Measurements from ENCODE around the gene ATRX.
"Not testable (repeated sequence)": the region's sequence is repeated elsewhere in the genome, so short reads cannot be mapped to it uniquely, and the experiment has no call there.

Gene ATRX

DNA sequence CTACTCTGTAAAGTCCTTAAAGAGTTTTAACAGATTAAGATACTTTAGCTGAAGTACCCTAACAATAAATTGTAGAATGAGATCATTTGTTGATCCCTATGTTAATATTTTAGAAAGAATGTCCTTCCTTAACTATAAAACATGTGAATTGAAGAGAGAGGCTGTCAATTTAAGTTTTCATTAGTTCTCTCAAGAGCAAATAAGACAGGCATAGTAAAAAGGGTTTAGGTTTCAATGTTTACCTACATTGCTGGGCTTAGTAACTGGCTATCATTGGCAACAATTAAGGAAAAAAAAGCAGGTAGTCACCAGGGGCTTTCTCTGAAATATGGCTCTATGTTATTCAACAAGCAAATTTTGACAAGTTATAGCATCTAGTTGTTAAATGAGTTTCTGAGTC lies 91.5 kb downstream of the ATRX start:
- in situ Hi-C loops (cut with MboI; ENCODE audit: low sequenced_read_pairs): no loop called here
- Histone ChIP-seq H3K36me3 (replicated peaks) (peaks cover 34% of the 10 kb centered on the region), H3K9me3 (no peaks in the 10 kb centered on the region), H3K4me1 (peaks cover 3% of the 10 kb centered on the region), H3K27me3 (ENCODE audit: low read depth) (no peaks in the 10 kb centered on the region), H3K4me3 (no peak overlapping the region)
- DNase-seq (ENCODE audit: low spot score in 2 of 2): no peak

DNA sequence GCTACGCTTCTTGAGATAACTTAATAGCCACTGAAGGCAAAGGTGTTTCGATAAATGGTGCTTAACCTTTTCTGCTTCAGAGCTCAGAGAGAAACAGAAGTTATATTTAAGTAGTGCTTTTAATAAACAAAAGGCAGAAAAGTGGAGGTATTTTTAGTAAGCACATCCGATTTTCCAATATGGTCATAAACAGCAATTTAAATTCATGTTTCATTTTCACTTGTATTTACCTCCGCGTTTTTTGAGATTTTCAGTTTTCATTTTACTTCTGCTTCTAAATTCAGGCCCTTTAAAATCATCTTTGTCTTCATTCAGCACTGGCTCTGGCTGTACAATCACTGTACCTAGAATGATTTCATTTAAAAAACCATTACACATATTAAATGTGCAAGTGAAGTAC lies 92.4 kb downstream of the ATRX start:
- in situ Hi-C loops (cut with MboI; ENCODE audit: low sequenced_read_pairs): no loop called here
- H3K4me3 ChIP-seq: no peak overlapping the region
- DNase-seq (ENCODE audit: low spot score in 2 of 2): no peak
- peaks cover 37% of the 10 kb centered on the region for H3K36me3 ChIP-seq (replicated peaks)
- H3K4me1 ChIP-seq: peaks cover 12% of the 10 kb centered on the region
- H3K27me3 ChIP-seq (ENCODE audit: low read depth): no peaks in the 10 kb centered on the region
- no peaks in the 10 kb centered on the region for H3K9me3 ChIP-seq

DNA sequence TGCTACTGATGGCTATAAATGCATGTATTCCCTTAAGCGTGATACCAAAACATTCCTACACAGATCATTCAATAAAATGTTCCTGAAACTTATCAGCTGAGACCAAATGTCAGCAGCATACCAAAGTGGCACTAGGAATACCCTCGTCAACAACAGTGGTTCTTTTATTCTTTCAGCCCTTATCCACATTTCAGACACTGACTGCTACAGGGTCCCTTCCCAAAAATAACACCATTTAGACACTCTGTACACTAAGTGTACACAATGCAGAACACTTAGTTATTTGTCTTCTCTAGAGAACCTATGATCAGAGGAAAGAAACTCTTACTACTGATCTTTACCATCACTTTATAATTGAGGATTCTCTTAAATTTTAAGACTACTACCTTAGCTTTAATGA lies 94.1 kb downstream of the ATRX start:
- Histone ChIP-seq H3K36me3 (replicated peaks) (peaks cover 33% of the 10 kb centered on the region), H3K4me3 (no peak overlapping the region), H3K27me3 (ENCODE audit: low read depth) (no peaks in the 10 kb centered on the region), H3K9me3 (no peaks in the 10 kb centered on the region), H3K4me1 (peaks cover 14% of the 10 kb centered on the region)
- no peak for DNase-seq (ENCODE audit: low spot score in 2 of 2)
- in situ Hi-C loops (cut with MboI; ENCODE audit: low sequenced_read_pairs): no loop called here

DNA sequence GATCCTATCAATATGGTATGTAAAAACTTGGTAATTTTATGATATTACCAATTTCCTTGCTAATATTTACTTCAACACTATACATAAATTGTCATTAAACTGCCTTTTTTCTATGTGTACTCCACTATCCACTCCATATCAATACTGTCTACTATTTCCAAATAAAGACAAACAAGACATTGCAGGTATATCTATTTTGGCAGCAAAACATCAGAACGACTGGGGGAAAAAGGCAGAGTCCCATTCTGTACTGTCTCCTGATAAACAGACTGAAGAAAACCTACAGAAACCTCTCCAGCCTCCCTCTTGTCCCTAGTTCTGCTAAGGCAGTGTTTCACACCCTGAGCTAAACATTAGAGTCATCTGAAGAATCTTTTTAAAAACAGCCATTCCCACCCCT lies 96.6 kb downstream of the ATRX start:
- Histone ChIP-seq H3K4me1 (peaks cover 14% of the 10 kb centered on the region), H3K27me3 (ENCODE audit: low read depth) (no peaks in the 10 kb centered on the region), H3K4me3 (no peak overlapping the region), H3K36me3 (replicated peaks) (peaks cover 33% of the 10 kb centered on the region), H3K9me3 (no peaks in the 10 kb centered on the region)
- in situ Hi-C loops (cut with MboI; ENCODE audit: low sequenced_read_pairs): no loop called here
- DNase-seq (ENCODE audit: low spot score in 2 of 2): no peak

DNA sequence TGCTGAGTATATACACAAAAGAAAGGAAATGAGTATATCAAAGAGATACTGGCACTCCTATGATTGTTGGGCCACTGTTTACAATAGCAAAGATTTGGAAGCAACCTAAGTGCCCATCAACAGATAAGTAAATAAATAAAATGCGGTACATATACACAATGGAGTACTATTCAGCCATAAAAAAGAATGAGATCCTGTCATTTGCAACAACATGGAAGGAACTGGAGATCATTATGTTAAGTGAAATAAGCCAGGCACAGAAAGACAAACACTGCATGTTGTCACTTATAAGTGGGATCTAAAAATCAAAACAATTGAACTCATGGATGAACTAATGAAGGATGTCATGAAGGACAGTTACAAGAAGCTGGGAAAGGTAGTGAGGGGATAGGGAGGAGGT lies 100.3 kb downstream of the ATRX start:
- Histone ChIP-seq H3K4me1 (peaks cover 14% of the 10 kb centered on the region), H3K36me3 (replicated peaks) (peaks cover 33% of the 10 kb centered on the region)
- in situ Hi-C loops (cut with MboI; ENCODE audit: low sequenced_read_pairs); H3K27me3 ChIP-seq (ENCODE audit: low read depth); H3K4me3 ChIP-seq; DNase-seq (ENCODE audit: low spot score in 2 of 2); H3K9me3 ChIP-seq: not testable (repeated sequence)

DNA sequence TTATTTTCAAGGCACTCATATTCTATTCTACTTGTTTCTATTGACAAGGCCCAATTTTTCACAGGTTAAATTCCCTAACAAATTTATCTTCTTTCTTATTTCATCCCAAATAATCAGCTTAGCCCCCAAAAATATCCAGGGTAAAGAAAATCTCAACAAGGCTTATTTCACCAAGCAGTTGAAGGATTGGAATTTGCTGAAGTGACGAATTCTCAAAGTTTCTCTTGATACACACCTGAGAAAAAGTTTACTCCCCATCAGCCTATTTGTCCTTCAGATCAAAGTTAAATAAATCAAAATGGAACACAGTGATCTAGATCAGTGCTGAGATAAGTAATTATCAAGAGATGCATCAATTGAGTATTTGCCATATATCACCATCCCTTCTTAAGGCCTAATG lies 106.9 kb downstream of the ATRX start:
- no peak overlapping the region for H3K4me3 ChIP-seq
- in situ Hi-C loops (cut with MboI; ENCODE audit: low sequenced_read_pairs): no loop called here
- DNase-seq (ENCODE audit: low spot score in 2 of 2): no peak
- no peaks in the 10 kb centered on the region for H3K4me1 ChIP-seq
- H3K36me3 ChIP-seq (replicated peaks): peaks cover 14% of the 10 kb centered on the region
- no peaks in the 10 kb centered on the region for H3K27me3 ChIP-seq (ENCODE audit: low read depth)
- no peaks in the 10 kb centered on the region for H3K9me3 ChIP-seq

DNA sequence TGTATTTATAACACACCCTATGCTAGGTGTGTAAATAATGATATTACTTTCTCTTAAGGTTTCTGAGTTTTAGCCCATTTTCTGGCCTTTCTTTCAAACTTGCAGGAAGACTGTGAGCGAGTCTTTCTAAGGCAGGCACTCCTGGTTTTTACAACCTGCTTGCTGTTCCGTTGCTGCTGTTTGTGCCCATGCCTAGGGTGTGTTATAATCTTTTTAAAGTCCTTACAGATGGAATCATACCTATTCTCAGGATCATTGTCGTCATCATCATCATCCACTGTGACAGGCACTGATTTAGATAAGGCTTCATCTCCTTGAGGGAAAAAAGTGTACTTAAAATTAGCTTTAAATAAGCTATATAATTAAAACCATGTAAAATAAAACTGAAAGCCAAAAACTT lies 110.0 kb downstream of the ATRX start:
- Histone ChIP-seq H3K27me3 (ENCODE audit: low read depth) (no peaks in the 10 kb centered on the region), H3K4me3 (no peak overlapping the region), H3K9me3 (no peaks in the 10 kb centered on the region), H3K4me1 (no peaks in the 10 kb centered on the region), H3K36me3 (replicated peaks) (peaks cover 5% of the 10 kb centered on the region)
- DNase-seq (ENCODE audit: low spot score in 2 of 2): no peak
- in situ Hi-C loops (cut with MboI; ENCODE audit: low sequenced_read_pairs): no loop called here

DNA sequence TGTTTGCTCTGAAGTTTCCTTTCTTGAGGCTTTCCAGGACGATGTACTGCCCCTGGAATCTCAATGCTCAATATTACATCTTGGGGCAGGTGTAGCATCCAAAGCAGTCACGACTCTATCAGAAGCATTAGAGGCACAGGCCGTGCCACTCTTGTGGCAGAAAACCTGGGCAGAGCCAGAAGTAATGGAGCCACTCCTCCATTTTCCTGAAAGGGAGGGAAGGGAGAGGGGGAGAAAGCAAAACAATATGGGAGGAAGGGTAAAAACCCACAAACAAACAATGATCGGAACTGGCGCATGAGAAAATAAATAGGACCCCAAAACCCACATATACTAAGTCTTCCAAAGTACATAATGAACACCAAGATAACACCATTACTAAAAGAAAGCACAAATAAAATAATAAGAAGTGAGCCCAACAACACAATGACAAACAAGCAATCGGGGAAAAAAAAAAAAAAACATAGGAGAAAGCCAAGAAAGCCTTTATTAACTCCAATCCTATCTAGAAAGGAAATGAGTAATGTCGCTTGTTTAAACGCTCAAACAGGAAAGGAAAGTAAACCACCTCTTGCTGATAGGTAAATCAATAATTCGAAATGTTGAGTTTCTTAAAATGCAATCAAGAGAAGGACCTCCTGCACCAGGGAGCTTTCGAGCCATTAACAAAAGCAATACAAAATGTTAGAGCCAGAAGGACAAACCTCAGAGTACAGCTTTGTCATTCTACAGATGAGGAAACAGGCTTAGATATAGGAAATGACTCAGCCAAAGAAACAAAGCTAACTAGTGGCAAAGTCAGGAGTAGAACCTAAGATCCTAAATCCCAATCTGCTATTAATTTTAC lies 117.4 kb downstream of the ATRX start:
- H3K4me3 ChIP-seq: no peak overlapping the region
- in situ Hi-C loops (cut with MboI; ENCODE audit: low sequenced_read_pairs): no loop called here
- no peaks in the 10 kb centered on the region for H3K27me3 ChIP-seq (ENCODE audit: low read depth)
- DNase-seq (ENCODE audit: low spot score in 2 of 2): no peak
- H3K36me3 ChIP-seq (replicated peaks): no peaks in the 10 kb centered on the region; the same call in 1 of the 2 replicates
- peaks cover 9% of the 10 kb centered on the region for H3K4me1 ChIP-seq
- H3K9me3 ChIP-seq: no peaks in the 10 kb centered on the region

DNA sequence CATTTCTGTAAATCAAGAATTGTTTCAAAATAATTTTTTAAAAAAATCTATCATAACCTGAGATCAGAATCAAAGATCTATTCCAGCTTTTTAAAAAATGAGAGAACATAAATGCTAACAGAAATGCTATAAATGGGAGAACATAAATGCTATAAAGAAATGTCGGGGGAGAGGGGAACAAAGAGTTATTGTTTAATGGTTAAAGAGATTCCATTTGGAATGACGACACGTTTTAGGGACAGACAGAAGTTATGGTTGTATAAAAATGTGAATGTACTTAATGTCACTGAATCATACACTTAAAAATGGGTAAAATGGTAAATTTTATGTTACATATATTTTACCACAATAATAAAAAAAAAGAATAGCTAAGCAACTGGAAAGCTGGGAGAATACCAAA lies 127.1 kb downstream of the ATRX start:
- DNase-seq (ENCODE audit: low spot score in 2 of 2): no peak
- Histone ChIP-seq H3K9me3 (no peaks in the 10 kb centered on the region), H3K4me3 (no peak overlapping the region), H3K4me1 (no peaks in the 10 kb centered on the region), H3K36me3 (replicated peaks) (peaks cover 16% of the 10 kb centered on the region), H3K27me3 (ENCODE audit: low read depth) (no peaks in the 10 kb centered on the region)
- in situ Hi-C loops (cut with MboI; ENCODE audit: low sequenced_read_pairs): no loop called here

DNA sequence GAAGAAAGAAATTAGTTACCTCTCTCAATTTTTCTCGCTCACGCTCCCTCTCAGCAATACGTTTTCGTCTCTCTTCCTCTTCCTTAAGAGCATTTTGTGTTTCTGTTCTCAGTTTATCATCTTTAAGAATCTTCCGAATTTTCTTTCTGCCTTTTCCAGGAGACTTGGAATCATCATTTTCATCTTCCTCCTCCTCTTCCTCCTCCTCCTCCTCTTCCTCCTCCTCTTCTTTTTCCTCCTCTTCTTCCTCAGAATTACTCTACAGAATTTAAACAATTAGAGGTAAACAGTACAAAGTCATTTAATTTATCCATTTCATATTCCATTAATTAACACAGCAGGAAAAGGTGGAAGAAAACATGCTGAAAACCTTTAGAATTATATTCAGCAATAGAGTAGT lies 133.9 kb downstream of the ATRX start:
- in situ Hi-C loops (cut with MboI; ENCODE audit: low sequenced_read_pairs): no loop called here
- H3K4me3 ChIP-seq: no peak overlapping the region
- H3K9me3 ChIP-seq: no peaks in the 10 kb centered on the region
- no peak for DNase-seq (ENCODE audit: low spot score in 2 of 2)
- H3K27me3 ChIP-seq (ENCODE audit: low read depth): no peaks in the 10 kb centered on the region
- H3K4me1 ChIP-seq: no peaks in the 10 kb centered on the region
- peaks cover 22% of the 10 kb centered on the region for H3K36me3 ChIP-seq (replicated peaks)

DNA sequence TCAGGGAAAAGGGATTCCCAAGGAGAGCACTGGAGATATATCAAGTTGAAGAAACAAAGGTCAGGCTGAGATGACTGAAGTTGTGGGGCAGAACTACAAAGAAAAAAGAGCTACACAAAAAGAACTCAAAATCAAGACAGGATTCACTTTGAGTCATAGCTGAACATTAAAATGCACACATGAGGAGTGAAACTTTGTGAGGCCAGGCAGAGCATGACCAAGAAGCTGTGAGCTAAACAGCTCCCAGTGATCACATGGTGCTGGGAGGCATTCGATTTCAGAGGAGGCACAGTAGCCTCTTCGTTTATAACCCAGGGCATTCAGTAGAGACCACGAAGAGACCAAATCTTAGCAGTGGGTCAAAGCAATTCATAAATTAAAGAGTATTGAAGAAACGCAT lies 145.3 kb downstream of the ATRX start:
- Histone ChIP-seq H3K4me1 (no peaks in the 10 kb centered on the region), H3K27me3 (ENCODE audit: low read depth) (no peaks in the 10 kb centered on the region), H3K36me3 (replicated peaks) (peaks cover 42% of the 10 kb centered on the region), H3K9me3 (no peaks in the 10 kb centered on the region), H3K4me3 (no peak overlapping the region)
- DNase-seq (ENCODE audit: low spot score in 2 of 2): no peak
- in situ Hi-C loops (cut with MboI; ENCODE audit: low sequenced_read_pairs): no loop called here

DNA sequence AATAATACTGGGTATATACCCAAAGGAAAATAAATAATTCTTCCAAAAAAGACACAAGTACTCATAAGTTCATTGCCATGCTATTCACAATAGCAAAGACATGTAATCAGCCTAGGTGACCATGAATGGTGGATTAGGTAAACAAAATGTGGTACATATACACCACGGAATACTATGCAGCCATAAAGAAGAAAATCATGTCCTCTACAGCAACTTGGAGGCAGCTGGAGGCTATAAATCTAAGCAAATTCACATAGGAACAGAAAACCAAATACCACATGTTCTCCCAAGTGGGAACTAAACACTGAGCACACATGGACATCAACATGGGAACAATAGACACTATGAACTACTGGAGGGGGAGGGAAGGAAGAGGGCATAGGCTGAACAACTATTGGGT lies 146.2 kb downstream of the ATRX start:
- H3K9me3 ChIP-seq: no peaks in the 10 kb centered on the region
- in situ Hi-C loops (cut with MboI; ENCODE audit: low sequenced_read_pairs): no loop called here
- no peaks in the 10 kb centered on the region for H3K4me1 ChIP-seq
- no peak for DNase-seq (ENCODE audit: low spot score in 2 of 2)
- no peaks in the 10 kb centered on the region for H3K27me3 ChIP-seq (ENCODE audit: low read depth)
- H3K36me3 ChIP-seq (replicated peaks): peaks cover 37% of the 10 kb centered on the region
- no peak overlapping the region for H3K4me3 ChIP-seq

DNA sequence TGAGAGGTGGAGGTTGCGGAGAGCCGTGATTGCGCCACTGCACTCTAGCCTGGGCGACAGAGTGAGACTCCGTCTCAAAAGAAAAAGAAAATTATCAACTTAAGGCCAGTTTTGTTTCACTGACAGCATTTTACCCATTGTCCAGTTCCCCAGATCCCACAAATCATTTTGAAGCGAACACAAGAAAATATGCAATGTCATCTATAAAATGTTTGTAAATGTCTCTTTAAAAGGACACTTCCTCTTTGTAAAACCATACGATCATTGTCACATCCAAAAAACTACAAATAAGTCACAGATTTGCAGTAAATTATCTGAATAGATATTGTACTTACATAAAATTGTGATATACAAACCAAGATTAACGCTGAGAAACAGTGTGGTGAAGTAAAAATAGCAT lies 147.6 kb downstream of the ATRX start:
- in situ Hi-C loops (cut with MboI; ENCODE audit: low sequenced_read_pairs): no loop called here
- H3K9me3 ChIP-seq: no peaks in the 10 kb centered on the region
- H3K27me3 ChIP-seq (ENCODE audit: low read depth): no peaks in the 10 kb centered on the region
- H3K4me3 ChIP-seq: no peak overlapping the region
- DNase-seq (ENCODE audit: low spot score in 2 of 2): no peak
- no peaks in the 10 kb centered on the region for H3K4me1 ChIP-seq
- peaks cover 46% of the 10 kb centered on the region for H3K36me3 ChIP-seq (replicated peaks)

DNA sequence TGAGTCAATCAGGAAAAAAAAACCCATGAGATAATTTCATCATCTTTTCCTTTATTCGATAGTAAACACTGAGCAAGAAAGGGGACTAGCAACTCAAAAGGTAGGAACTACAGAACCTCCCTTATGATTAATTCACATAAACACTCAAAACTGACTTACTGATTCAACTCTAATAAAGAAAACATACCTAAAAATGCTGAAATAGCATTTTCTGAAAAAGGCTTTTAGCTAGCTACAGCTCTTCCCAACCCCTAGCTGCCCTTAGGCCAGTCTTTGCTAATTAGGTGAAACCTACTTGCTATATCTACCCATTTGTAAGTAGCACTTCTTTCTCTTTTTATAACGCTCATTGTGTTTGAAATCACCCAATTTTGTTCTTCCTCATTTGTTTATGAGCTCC lies 150.6 kb downstream of the ATRX start:
- H3K36me3 ChIP-seq (replicated peaks): peaks cover 66% of the 10 kb centered on the region
- DNase-seq (ENCODE audit: low spot score in 2 of 2): no peak
- H3K9me3 ChIP-seq: no peaks in the 10 kb centered on the region
- H3K27me3 ChIP-seq (ENCODE audit: low read depth): no peaks in the 10 kb centered on the region
- in situ Hi-C loops (cut with MboI; ENCODE audit: low sequenced_read_pairs): no loop called here
- no peak overlapping the region for H3K4me3 ChIP-seq
- H3K4me1 ChIP-seq: no peaks in the 10 kb centered on the region
